ENCODE measurements around the gene AKT3.

DNA sequence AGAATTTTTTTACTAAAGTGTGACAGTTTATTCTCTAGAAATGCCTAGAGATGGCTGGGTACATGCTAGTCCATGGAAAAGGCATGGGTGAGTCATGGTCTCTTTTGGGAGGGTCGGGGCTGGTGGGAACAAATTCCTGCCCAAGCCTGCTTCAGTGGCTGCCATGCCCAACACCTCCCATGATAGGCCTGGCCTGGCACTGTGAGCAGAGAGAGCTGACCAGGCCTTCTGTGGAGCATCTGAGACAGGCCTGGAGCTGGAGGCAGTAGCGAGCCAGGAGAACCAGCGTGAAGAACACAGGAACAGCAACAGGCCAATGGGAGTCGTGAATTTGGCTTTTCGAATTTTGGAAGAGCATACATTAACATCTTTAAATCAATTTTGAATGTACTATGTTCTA lies 385.0 kb downstream of the AKT3 start:
- TF ChIP-seq, protein P1, sequence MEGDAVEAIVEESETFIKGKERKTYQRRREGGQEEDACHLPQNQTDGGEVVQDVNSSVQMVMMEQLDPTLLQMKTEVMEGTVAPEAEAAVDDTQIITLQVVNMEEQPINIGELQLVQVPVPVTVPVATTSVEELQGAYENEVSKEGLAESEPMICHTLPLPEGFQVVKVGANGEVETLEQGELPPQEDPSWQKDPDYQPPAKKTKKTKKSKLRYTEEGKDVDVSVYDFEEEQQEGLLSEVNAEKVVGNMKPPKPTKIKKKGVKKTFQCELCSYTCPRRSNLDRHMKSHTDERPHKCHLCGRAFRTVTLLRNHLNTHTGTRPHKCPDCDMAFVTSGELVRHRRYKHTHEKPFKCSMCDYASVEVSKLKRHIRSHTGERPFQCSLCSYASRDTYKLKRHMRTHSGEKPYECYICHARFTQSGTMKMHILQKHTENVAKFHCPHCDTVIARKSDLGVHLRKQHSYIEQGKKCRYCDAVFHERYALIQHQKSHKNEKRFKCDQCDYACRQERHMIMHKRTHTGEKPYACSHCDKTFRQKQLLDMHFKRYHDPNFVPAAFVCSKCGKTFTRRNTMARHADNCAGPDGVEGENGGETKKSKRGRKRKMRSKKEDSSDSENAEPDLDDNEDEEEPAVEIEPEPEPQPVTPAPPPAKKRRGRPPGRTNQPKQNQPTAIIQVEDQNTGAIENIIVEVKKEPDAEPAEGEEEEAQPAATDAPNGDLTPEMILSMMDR (IDR thresholded peaks at IDR 0.05), result no peak
- TF ChIP-seq POLR2AphosphoS5 (IDR thresholded peaks at IDR 0.05), result no peak
